Stimulated activated CD8-positive, alpha-beta memory T cell treated with anti-CD3 and anti-CD28 coated beads, Interleukin-4, amount 100 ng/mL, for 24 hours (primary cell): ENCODE data around the gene DENND1A.

Source experiments
- DNase-seq: peaks from one replicate; pipeline ENCODE4 v3.0.0-alpha.2; 2020; ENCODE audit warnings: low read depth

Gene DENND1A

GRCh38 chr9:123527981-123528380, 401.9 kb downstream of the DENND1A start:
- DNase-seq = no peak

GRCh38 chr9:123525957-123526356, 404.0 kb downstream of the DENND1A start:
- no peak for DNase-seq

GRCh38 chr9:123525424-123525823, 404.5 kb downstream of the DENND1A start:
- no peak for DNase-seq

- DNase-seq = no peak
These were observed 405.1 kb downstream of the DENND1A start for GRCh38 chr9:123524866-123525265.

GRCh38 chr9:123523845-123524244, 406.1 kb downstream of the DENND1A start:
- DNase-seq = no peak

- DNase-seq = no peak
These were observed 406.9 kb downstream of the DENND1A start for GRCh38 chr9:123523001-123523400.

GRCh38 chr9:123522251-123522650, 407.7 kb downstream of the DENND1A start:
- no peak for DNase-seq

- DNase-seq = no peak
These were observed 411.6 kb downstream of the DENND1A start for GRCh38 chr9:123518338-123518737.

GRCh38 chr9:123517512-123517911, 412.4 kb downstream of the DENND1A start:
- no peak for DNase-seq

GRCh38 chr9:123514766-123515165, 415.2 kb downstream of the DENND1A start:
- DNase-seq = no peak

GRCh38 chr9:123513554-123513953, 416.4 kb downstream of the DENND1A start:
- no peak for DNase-seq

- DNase-seq = no peak
These were observed 418.3 kb downstream of the DENND1A start for GRCh38 chr9:123511326-123512277.

- no peak for DNase-seq
These were observed 420.3 kb downstream of the DENND1A start for GRCh38 chr9:123509646-123510045.

- no peak for DNase-seq
These were observed 421.9 kb downstream of the DENND1A start for GRCh38 chr9:123508048-123508447.

GRCh38 chr9:123505496-123505895, 424.4 kb downstream of the DENND1A start:
- no peak for DNase-seq

GRCh38 chr9:123500336-123500735, 429.6 kb downstream of the DENND1A start:
- DNase-seq = no peak

- no peak for DNase-seq
These were observed 432.1 kb downstream of the DENND1A start for GRCh38 chr9:123497830-123498229.

- DNase-seq = no peak
These were observed 434.2 kb downstream of the DENND1A start for GRCh38 chr9:123495731-123496130.

GRCh38 chr9:123493627-123494026, 436.3 kb downstream of the DENND1A start:
- DNase-seq = no peak

- DNase-seq = no peak
These were observed 439.2 kb downstream of the DENND1A start for GRCh38 chr9:123490688-123491087.

- DNase-seq = no peak
These were observed 441.1 kb downstream of the DENND1A start for GRCh38 chr9:123488722-123489321.

GRCh38 chr9:123487944-123488548, 441.9 kb downstream of the DENND1A start:
- DNase-seq = no peak

- DNase-seq = no peak
These were observed 443.5 kb downstream of the DENND1A start for GRCh38 chr9:123486431-123486830.
